Measurements from ENCODE around the gene HELZ. TPM values are rescaled to one million over a fixed set of nuclear protein-coding genes. Genes with fewer than 3 reads are reported as not detected.
A peak's percentile ranks its signal among the peaks of the same experiment; 100 is the strongest.

HELZ gene
- polyA plus RNA-seq, 2 of the 4 experiments (the other 2 are of a cell fraction), result 5.6 to 18.3 TPM

DNA sequence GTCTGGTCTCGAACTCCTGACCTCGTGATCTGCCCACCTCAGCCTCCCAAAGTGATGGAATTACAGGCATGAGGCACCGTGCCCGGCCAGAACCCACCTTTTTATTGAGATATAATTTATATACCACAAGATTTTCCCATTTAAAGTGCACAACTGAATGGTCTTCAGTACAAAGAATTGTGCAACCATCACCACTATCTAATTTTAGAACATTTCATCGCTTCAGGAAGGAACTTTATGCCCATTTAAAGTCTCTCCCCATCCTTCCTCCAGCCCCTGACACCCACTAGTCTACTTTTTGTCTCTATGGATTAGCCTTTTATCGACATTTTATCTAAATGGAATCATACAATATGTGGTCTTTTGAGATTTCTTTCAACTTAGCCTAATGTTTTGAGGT is 25.4 kb upstream of the HELZ start:
- no peaks in the 10 kb centered on the region for H3K9me3 ChIP-seq
- no peaks in the 10 kb centered on the region for H3K4me1 ChIP-seq
- DNase-seq (ENCODE audit: low read depth in 1 of 2, low spot score in 1 of 2), result no peak
- no peak overlapping the region for H3K27ac ChIP-seq
- ChIA-PET POLR2A (interaction anchor here (0.7 kb wide), 1 partner anchor 50 kb away, joined by 3 read pairs; no protein-coding TSS in a partner anchor), CTCF (no interaction called here)
- 44% methylated on average over 6 of the region's 6 CpGs for WGBS (ENCODE audit: missing lambda C conversion rate)
- no peak overlapping the region for H3K4me3 ChIP-seq
- ATAC-seq, result no peak
- H3K4me2 ChIP-seq, result no peak overlapping the region
- TF ChIP-seq CEBPB (IDR thresholded peaks at IDR 0.05) (0 out of 4 replicates have a peak, but pooled peaks of 1 of the 2 experiments have one; percentile 15), ZC3H11A (IDR thresholded peaks at IDR 0.05) (no peak)
- no peak for FAIRE-seq

DNA sequence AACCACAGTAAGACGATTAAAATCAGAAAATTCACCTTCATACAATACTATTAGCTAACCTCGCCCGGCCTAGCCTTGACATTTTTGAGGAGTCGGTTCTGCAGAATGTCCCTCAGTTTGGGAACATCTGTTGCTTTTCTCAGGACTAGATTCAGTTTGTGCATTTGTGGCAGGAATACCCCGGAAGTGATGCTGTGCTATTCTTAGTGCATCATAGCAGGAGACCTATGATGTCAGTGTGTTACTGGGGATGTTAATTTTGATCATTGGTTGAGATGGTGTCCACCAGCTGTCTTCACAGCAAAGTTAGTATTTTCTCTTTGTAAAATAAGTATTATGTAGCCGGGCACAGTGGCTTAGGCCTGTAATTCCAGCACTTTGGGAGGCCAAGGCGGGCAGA is 21.5 kb upstream of the HELZ start:
- no peak for FAIRE-seq
- 81% methylated on average over 7 of the region's 7 CpGs for WGBS (ENCODE audit: missing lambda C conversion rate)
- ChIA-PET CTCF (interaction anchor here (0.6 to 1.2 kb wide), 2 partner anchors 23 to 24 kb away, joined by 3 read pairs; no protein-coding TSS in a partner anchor), POLR2A (no interaction called here)
- no peaks in the 10 kb centered on the region for H3K4me1 ChIP-seq
- no peak overlapping the region for H3K4me3 ChIP-seq
- no peak for DNase-seq (ENCODE audit: low read depth in 1 of 2, low spot score in 1 of 2)
- TF ChIP-seq POLR2AphosphoS2 (conservative IDR thresholded peaks at IDR 0.05; ENCODE audit: low read length) (no peak), BHLHE40 (IDR thresholded peaks at IDR 0.05; ENCODE audit: low read depth, low read length) (no peak), NR3C1 (IDR thresholded peaks at IDR 0.05) (no peak), KDM1A (IDR thresholded peaks at IDR 0.05; ENCODE audit: low read depth) (no peak), KDM5A (IDR thresholded peaks at IDR 0.05) (no peak), GATA3 (IDR thresholded peaks at IDR 0.05; ENCODE audit: borderline replicate concordance) (no peak), JUN (IDR thresholded peaks at IDR 0.05) (no peak), FOSL2 (IDR thresholded peaks at IDR 0.05) (no peak), FOSL2 (CRISPR knock-in tag; IDR thresholded peaks at IDR 0.05) (no peak), FOXS1 (CRISPR knock-in tag; IDR thresholded peaks at IDR 0.05) (no peak), MAZ (IDR thresholded peaks at IDR 0.05; ENCODE audit: borderline replicate concordance, low read depth, low read length) (no peak), ZSCAN20 (CRISPR knock-in tag; IDR thresholded peaks at IDR 0.05) (no peak), HDAC2 (IDR thresholded peaks at IDR 0.05) (no peak), ZFP36 (IDR thresholded peaks at IDR 0.05; ENCODE audit: borderline replicate concordance, partially characterized antibody) (no peak), HOXA7 (CRISPR knock-in tag; IDR thresholded peaks at IDR 0.05) (no peak), SREBF2 (IDR thresholded peaks at IDR 0.05) (no peak), CHD2 (IDR thresholded peaks at IDR 0.05; ENCODE audit: low read length, partially characterized antibody) (no peak)
- TF ChIP-seq, protein P1, sequence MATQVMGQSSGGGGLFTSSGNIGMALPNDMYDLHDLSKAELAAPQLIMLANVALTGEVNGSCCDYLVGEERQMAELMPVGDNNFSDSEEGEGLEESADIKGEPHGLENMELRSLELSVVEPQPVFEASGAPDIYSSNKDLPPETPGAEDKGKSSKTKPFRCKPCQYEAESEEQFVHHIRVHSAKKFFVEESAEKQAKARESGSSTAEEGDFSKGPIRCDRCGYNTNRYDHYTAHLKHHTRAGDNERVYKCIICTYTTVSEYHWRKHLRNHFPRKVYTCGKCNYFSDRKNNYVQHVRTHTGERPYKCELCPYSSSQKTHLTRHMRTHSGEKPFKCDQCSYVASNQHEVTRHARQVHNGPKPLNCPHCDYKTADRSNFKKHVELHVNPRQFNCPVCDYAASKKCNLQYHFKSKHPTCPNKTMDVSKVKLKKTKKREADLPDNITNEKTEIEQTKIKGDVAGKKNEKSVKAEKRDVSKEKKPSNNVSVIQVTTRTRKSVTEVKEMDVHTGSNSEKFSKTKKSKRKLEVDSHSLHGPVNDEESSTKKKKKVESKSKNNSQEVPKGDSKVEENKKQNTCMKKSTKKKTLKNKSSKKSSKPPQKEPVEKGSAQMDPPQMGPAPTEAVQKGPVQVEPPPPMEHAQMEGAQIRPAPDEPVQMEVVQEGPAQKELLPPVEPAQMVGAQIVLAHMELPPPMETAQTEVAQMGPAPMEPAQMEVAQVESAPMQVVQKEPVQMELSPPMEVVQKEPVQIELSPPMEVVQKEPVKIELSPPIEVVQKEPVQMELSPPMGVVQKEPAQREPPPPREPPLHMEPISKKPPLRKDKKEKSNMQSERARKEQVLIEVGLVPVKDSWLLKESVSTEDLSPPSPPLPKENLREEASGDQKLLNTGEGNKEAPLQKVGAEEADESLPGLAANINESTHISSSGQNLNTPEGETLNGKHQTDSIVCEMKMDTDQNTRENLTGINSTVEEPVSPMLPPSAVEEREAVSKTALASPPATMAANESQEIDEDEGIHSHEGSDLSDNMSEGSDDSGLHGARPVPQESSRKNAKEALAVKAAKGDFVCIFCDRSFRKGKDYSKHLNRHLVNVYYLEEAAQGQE (IDR thresholded peaks at IDR 0.05), result no peak
- TF ChIP-seq, protein P2, sequence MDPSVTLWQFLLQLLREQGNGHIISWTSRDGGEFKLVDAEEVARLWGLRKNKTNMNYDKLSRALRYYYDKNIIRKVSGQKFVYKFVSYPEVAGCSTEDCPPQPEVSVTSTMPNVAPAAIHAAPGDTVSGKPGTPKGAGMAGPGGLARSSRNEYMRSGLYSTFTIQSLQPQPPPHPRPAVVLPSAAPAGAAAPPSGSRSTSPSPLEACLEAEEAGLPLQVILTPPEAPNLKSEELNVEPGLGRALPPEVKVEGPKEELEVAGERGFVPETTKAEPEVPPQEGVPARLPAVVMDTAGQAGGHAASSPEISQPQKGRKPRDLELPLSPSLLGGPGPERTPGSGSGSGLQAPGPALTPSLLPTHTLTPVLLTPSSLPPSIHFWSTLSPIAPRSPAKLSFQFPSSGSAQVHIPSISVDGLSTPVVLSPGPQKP (IDR thresholded peaks at IDR 0.05; ENCODE audit: low read depth, low read length), result no peak
- H3K27ac ChIP-seq, result no peak overlapping the region
- 0 out of 6 replicates have a peak, but pooled peaks of 1 of the 2 experiments have one; percentile 56 for ATAC-seq
- no peaks in the 10 kb centered on the region for H3K9me3 ChIP-seq
- no peak overlapping the region for H3K4me2 ChIP-seq
